ENCODE results near the gene RPS27A. TPM values are rescaled to one million over a fixed set of nuclear protein-coding genes. Genes with fewer than 3 reads are reported as not detected.
A peak's percentile ranks its signal among the peaks of the same experiment; 100 is the strongest.
"Not testable (repeated sequence)": the region's sequence is repeated elsewhere in the genome, so short reads cannot be mapped to it uniquely, and the experiment has no call there.

Gene RPS27A
- total RNA-seq, 1 donor from 2014 or later = 1,070 TPM

GRCh38 chr2:55229221-55229620 is 3.3 kb upstream of the RPS27A start:
- no peak for DNase-seq
- intact Hi-C loops (cut with micrococcal nuclease) = no loop called here

DNA sequence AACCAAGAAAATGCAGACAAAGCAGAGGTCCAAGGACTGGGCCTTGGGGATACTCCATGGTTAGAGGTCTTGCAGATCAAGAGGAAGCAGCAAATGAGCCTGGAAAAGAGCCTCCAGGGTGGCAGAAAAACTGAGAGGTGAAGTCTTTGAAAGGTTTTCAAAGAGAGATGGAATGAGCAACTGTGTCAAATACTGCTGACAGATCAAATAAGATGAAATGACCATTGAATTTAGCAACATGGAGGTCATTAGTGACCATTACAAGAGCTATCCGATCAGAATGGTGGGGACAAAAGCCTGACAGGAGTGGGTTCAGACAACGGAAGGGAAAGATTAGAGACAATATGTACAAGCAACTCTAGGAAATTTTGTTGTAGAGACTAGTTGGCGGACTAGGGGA is 1.9 kb upstream of the RPS27A start:
- Mint-ChIP-seq H3K36me3 (ENCODE audit: low read depth) (peaks cover 46% of the 10 kb centered on the region), H3K4me1 (peaks cover 47% of the 10 kb centered on the region), H3K9me3 (peaks cover 4% of the 10 kb centered on the region), H3K4me3 (peak overlapping the region; percentile 91), H3K27me3 (no peaks in the 10 kb centered on the region), H3K27ac (peak overlapping the region; percentile 15)
- DNase-seq = no peak
- intact Hi-C loops (cut with micrococcal nuclease) = loop anchor here (5.0 kb wide), 1 partner anchor 98 kb away; no protein-coding TSS in a partner anchor

More at GRCh38 chr2:55229221-55229620, 3.3 kb upstream of the RPS27A start:
- H3K27ac Mint-ChIP-seq = no peak overlapping the region
- no peaks in the 10 kb centered on the region for H3K27me3 Mint-ChIP-seq
- H3K36me3 Mint-ChIP-seq (ENCODE audit: low read depth) = peaks cover 35% of the 10 kb centered on the region
- peak overlapping the region; percentile 4 for H3K4me3 Mint-ChIP-seq
- peaks cover 36% of the 10 kb centered on the region for H3K4me1 Mint-ChIP-seq
- peaks cover 4% of the 10 kb centered on the region for H3K9me3 Mint-ChIP-seq

DNA sequence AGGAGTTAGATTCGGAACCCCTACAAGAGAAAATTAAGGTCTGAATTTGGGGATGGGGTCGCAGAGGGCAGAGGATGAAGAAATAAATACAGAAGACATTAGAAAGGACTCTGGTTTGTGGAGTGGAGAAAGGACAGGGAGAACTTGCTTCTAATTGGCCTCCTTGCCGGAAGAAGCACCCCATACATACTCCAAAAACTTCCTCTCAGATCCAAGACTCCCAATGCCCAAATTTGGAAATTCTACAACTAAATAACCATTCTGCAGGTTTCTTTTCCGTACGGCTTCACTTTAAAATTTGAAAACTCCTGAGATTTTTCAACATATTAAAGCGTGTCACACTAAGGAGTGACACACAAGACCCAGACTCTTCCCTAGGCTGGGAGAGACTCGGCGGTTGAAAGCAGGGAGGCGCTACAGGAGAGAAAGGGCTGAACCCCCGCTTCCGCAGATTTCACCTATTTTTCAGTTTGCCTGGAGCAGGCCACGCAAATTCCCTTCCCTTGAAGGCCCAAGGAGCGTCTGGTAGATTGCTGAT is 873 bp upstream of the RPS27A start:
- DNase-seq = no peak
- intact Hi-C loops (cut with micrococcal nuclease) = loop anchor here (1.0 to 5.0 kb wide), 10 partner anchors 8 to 508 kb away; partner anchors contain the start of genes CFAP36, EML6, MTIF2 and PNPT1
- H3K27me3 Mint-ChIP-seq = no peaks in the 10 kb centered on the region
- H3K9me3 Mint-ChIP-seq = peaks cover 4% of the 10 kb centered on the region
- H3K4me1 Mint-ChIP-seq = peaks cover 50% of the 10 kb centered on the region
- peak overlapping the region; percentile 91 for H3K4me3 Mint-ChIP-seq
- peak overlapping the region; percentile 95 for H3K27ac Mint-ChIP-seq
- peaks cover 53% of the 10 kb centered on the region for H3K36me3 Mint-ChIP-seq (ENCODE audit: low read depth)

- no peaks in the 10 kb centered on the region for H3K9me3 Mint-ChIP-seq
- H3K27ac Mint-ChIP-seq = peak overlapping the region; percentile 95
- H3K4me1 Mint-ChIP-seq = peaks cover 45% of the 10 kb centered on the region
- H3K36me3 Mint-ChIP-seq (ENCODE audit: low read depth) = peaks cover 57% of the 10 kb centered on the region
- peak; percentile 82 for DNase-seq
- intact Hi-C loops (cut with micrococcal nuclease) = loop anchor here (1.0 to 5.0 kb wide), 10 partner anchors 10 to 510 kb away; partner anchors contain the start of genes CFAP36, EML6, MTIF2 and PNPT1
- H3K4me3 Mint-ChIP-seq = peak overlapping the region; percentile 91
- H3K27me3 Mint-ChIP-seq = no peaks in the 10 kb centered on the region
These were observed 572 bp downstream of the RPS27A start for GRCh38 chr2:55232863-55233657.

DNA sequence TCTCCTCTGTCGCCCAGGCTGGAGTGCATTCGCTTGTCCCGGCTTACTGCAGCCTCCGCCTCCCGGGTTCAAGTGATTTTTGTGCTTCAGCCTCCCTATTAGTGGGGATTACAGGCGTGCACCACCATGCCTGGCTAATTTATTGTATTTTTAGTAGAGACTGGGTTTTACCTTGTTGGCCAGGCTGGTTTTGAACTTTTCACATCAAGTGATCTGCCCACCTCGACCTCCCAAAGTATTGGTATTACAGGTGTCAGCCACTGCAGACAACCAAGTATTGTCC is 1.1 kb downstream of the RPS27A start:
- Mint-ChIP-seq H3K27me3 (no peaks in the 10 kb centered on the region), H3K36me3 (ENCODE audit: low read depth) (peaks cover 59% of the 10 kb centered on the region), H3K9me3 (no peaks in the 10 kb centered on the region), H3K4me3 (peak overlapping the region; percentile 91), H3K27ac (peak overlapping the region; percentile 95), H3K4me1 (peaks cover 41% of the 10 kb centered on the region)
- intact Hi-C loops (cut with micrococcal nuclease) = loop anchor here (2.0 to 5.0 kb wide), 2 partner anchors 101 to 459 kb away; partner anchors contain the start of gene PNPT1
- no peak for DNase-seq

GRCh38 chr2:55235724-55236538 is 3.4 kb downstream of the RPS27A start:
- no peaks in the 10 kb centered on the region for H3K27me3 Mint-ChIP-seq
- H3K4me3 Mint-ChIP-seq = peak overlapping the region; percentile 91
- no peaks in the 10 kb centered on the region for H3K9me3 Mint-ChIP-seq
- intact Hi-C loops (cut with micrococcal nuclease) = no loop called here
- H3K4me1 Mint-ChIP-seq = peaks cover 27% of the 10 kb centered on the region
- no peak overlapping the region for H3K27ac Mint-ChIP-seq
- no peak for DNase-seq
- peaks cover 59% of the 10 kb centered on the region for H3K36me3 Mint-ChIP-seq (ENCODE audit: low read depth)

GRCh38 chr2:55236992-55237543 is 4.6 kb downstream of the RPS27A start:
- peaks cover 59% of the 10 kb centered on the region for H3K36me3 Mint-ChIP-seq (ENCODE audit: low read depth)
- no peak for DNase-seq
- intact Hi-C loops (cut with micrococcal nuclease) = no loop called here
- H3K27ac Mint-ChIP-seq = no peak overlapping the region
- H3K9me3 Mint-ChIP-seq = no peaks in the 10 kb centered on the region
- H3K4me1 Mint-ChIP-seq = peaks cover 23% of the 10 kb centered on the region
- H3K4me3 Mint-ChIP-seq = no peak overlapping the region
- no peaks in the 10 kb centered on the region for H3K27me3 Mint-ChIP-seq

DNA sequence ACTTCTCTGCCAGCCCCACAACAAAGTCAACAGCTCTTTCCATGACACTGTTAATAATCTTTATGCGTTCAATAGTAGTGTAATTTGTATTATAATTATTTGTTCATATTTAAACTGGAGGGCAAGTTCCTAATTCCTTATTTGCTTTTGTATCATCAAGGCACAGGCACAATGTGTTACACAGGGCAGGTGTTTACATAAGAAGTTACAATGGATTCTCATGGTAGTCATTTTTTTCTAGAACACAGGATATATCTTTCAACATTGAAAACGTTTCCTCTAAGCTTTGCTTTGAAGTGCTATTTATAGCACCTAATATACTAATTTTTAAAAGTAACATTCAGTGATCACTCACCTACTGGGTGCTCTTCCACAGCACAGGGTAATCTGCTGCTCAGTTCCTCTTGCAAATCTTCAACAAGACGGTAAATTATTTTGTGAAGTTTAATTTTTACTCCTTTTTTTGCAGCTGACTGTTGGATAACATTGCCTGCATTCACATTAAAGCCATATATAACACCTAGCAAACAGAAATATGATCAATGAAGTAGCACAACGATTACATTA is 7.3 kb downstream of the RPS27A start:
- no peak overlapping the region for H3K27ac Mint-ChIP-seq
- peaks cover 11% of the 10 kb centered on the region for H3K4me1 Mint-ChIP-seq
- no peaks in the 10 kb centered on the region for H3K27me3 Mint-ChIP-seq
- intact Hi-C loops (cut with micrococcal nuclease) = no loop called here
- no peaks in the 10 kb centered on the region for H3K9me3 Mint-ChIP-seq
- DNase-seq = no peak
- no peak overlapping the region for H3K4me3 Mint-ChIP-seq
- peaks cover 47% of the 10 kb centered on the region for H3K36me3 Mint-ChIP-seq (ENCODE audit: low read depth)

DNA sequence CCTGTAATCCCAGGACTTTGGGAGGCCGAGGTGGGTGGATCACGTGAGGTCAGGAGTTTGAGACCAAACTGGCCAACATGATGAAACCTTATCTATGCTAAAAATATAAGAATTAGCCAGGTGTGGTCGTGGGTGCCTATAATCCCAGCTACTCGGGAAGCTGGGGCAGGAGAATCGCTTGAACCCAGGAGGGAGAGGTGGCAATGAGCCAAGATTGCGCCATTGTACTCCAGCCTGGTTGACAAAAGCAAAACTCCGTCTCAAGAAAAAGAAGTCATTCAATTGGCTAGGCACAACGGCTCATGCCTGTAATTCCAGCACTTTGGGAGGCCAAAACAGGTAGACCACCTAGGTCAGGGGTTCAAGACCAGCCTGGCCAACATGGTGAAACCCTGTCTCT is 9.1 kb downstream of the RPS27A start:
- intact Hi-C loops (cut with micrococcal nuclease); H3K9me3 Mint-ChIP-seq; H3K4me1 Mint-ChIP-seq; H3K27me3 Mint-ChIP-seq; H3K4me3 Mint-ChIP-seq; H3K27ac Mint-ChIP-seq; DNase-seq: not testable (repeated sequence)
- H3K36me3 Mint-ChIP-seq (ENCODE audit: low read depth) = peaks cover 33% of the 10 kb centered on the region

- no peak for DNase-seq
- Mint-ChIP-seq H3K27ac (no peak overlapping the region), H3K4me1 (peaks cover 2% of the 10 kb centered on the region), H3K9me3 (no peaks in the 10 kb centered on the region), H3K27me3 (no peaks in the 10 kb centered on the region), H3K4me3 (no peak overlapping the region), H3K36me3 (ENCODE audit: low read depth) (peaks cover 36% of the 10 kb centered on the region)
- intact Hi-C loops (cut with micrococcal nuclease) = no loop called here
These were observed 10.1 kb downstream of the RPS27A start for GRCh38 chr2:55242617-55243016.

GRCh38 chr2:55245411-55245810 is 12.9 kb downstream of the RPS27A start:
- intact Hi-C loops (cut with micrococcal nuclease) = no loop called here
- Mint-ChIP-seq H3K27me3 (no peaks in the 10 kb centered on the region), H3K4me3 (no peak overlapping the region), H3K36me3 (ENCODE audit: low read depth) (peaks cover 34% of the 10 kb centered on the region), H3K4me1 (no peaks in the 10 kb centered on the region), H3K27ac (no peak overlapping the region), H3K9me3 (no peaks in the 10 kb centered on the region)
- no peak for DNase-seq

- DNase-seq = no peak
- Mint-ChIP-seq H3K36me3 (ENCODE audit: low read depth) (peaks cover 36% of the 10 kb centered on the region), H3K4me1 (no peaks in the 10 kb centered on the region), H3K4me3 (no peak overlapping the region), H3K9me3 (no peaks in the 10 kb centered on the region), H3K27me3 (no peaks in the 10 kb centered on the region), H3K27ac (no peak overlapping the region)
- intact Hi-C loops (cut with micrococcal nuclease) = no loop called here
These were observed 14.5 kb downstream of the RPS27A start for GRCh38 chr2:55247025-55247424.

DNA sequence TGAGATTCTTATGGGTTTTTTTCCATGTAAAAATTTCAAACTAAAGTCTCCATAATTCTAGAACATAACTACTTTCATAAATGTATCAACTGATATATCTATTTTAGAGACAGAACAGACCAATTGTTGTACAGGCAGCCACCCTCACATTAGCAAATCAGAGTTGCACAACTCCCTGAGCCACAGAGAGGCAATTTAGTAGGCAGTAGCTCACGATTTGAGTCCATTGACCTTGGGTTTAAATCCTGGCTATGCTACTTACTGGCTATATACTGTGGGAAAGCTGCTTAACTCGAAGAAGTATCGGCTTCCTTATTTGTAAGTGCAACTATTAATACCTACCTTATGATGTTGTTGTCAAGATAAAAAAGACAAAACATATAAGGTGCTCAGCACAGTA is 20.3 kb downstream of the RPS27A start:
- Mint-ChIP-seq H3K9me3 (no peaks in the 10 kb centered on the region), H3K36me3 (ENCODE audit: low read depth) (peaks cover 29% of the 10 kb centered on the region)

More for the DNA sequence above, 20.3 kb downstream of the RPS27A start:
- Mint-ChIP-seq H3K4me1 (no peaks in the 10 kb centered on the region), H3K27me3 (no peaks in the 10 kb centered on the region), H3K4me3 (no peak overlapping the region), H3K27ac (no peak overlapping the region)
- DNase-seq = no peak
- intact Hi-C loops (cut with micrococcal nuclease) = no loop called here
